ENCODE results near the gene ISCA1.

DNA sequence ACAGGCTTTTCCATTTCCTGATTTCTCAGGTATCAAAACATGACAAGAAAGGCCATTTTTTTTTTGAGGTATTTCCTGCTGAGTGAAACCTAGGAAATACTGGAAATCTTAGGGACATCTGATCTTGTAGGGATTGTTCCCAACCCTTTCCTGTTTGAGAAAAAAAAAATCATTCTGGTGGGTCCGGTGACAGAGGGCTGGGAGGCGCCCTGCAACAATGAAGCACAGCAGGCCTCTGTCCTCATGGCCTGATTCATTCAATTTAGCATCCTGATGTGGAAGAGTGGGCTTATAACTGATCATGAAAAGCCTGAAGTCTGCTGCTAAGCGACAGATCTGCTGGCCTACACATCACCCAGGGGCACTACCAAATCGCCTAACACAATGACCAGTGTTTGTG, 19.8 kb downstream of the ISCA1 start:
- TF ChIP-seq, protein P1, sequence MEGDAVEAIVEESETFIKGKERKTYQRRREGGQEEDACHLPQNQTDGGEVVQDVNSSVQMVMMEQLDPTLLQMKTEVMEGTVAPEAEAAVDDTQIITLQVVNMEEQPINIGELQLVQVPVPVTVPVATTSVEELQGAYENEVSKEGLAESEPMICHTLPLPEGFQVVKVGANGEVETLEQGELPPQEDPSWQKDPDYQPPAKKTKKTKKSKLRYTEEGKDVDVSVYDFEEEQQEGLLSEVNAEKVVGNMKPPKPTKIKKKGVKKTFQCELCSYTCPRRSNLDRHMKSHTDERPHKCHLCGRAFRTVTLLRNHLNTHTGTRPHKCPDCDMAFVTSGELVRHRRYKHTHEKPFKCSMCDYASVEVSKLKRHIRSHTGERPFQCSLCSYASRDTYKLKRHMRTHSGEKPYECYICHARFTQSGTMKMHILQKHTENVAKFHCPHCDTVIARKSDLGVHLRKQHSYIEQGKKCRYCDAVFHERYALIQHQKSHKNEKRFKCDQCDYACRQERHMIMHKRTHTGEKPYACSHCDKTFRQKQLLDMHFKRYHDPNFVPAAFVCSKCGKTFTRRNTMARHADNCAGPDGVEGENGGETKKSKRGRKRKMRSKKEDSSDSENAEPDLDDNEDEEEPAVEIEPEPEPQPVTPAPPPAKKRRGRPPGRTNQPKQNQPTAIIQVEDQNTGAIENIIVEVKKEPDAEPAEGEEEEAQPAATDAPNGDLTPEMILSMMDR (IDR thresholded peaks at IDR 0.05): no peak
- TF ChIP-seq EP300 (IDR thresholded peaks at IDR 0.05) (no peak), POLR2A (IDR thresholded peaks at IDR 0.05) (no peak), POLR2AphosphoS5 (IDR thresholded peaks at IDR 0.05) (no peak)

Data from upper lobe of left lung (tissue), 4 donors.